Bone marrow (tissue), 2 donors: ENCODE measurements around the gene SLC12A7.

ENCODE experiments used
- DNase-seq, 2 donors: peaks; one replicate each; lab custom pipeline; 2025; lab: John Stamatoyannopoulos, UW

SLC12A7 gene

DNA sequence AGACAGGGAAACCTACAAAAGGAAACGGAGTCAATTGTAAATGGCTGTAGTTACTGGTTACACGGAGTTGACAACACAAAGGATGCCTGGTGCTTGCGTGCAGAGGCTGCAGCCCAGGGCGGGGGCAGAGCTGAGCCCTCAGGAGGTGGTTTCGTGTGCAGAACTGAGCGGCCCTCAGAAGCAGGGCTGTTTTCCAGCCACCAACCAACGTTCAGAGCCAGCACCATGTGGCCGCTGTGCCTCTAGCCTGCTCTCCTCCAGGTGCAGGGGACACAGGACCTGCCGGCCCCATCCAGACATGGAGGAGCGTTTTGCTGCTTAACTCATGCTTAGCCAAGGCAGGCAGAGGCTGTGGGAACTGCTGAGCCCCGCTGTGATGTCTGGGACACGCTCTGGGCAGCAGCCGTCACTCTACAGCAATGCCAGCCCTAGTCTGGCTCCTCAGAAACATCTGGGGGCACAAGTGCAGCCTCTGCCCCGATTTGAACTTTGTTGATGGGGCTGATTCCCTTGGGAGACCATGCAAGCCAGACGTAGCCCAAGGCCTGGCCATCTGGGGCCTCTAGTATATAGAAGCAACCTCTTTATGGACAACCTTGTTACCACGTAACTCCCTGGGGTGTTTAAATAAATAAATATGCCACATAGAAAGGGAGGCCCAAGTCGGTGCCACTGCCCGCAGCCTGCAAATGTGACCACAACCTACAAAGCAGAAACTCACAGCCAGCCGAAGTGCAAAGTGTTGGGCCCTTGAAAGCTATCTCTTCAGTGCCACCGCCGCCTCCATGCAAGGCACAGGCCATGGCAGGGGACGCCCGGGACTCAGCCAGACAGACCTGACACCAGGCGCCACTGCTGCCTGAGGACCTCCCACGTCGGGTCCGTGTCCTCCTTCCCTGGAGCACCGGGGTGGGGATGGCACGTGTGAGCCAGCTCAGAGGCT lies 61.2 kb downstream of the SLC12A7 start:
- DNase-seq, result no peak

DNA sequence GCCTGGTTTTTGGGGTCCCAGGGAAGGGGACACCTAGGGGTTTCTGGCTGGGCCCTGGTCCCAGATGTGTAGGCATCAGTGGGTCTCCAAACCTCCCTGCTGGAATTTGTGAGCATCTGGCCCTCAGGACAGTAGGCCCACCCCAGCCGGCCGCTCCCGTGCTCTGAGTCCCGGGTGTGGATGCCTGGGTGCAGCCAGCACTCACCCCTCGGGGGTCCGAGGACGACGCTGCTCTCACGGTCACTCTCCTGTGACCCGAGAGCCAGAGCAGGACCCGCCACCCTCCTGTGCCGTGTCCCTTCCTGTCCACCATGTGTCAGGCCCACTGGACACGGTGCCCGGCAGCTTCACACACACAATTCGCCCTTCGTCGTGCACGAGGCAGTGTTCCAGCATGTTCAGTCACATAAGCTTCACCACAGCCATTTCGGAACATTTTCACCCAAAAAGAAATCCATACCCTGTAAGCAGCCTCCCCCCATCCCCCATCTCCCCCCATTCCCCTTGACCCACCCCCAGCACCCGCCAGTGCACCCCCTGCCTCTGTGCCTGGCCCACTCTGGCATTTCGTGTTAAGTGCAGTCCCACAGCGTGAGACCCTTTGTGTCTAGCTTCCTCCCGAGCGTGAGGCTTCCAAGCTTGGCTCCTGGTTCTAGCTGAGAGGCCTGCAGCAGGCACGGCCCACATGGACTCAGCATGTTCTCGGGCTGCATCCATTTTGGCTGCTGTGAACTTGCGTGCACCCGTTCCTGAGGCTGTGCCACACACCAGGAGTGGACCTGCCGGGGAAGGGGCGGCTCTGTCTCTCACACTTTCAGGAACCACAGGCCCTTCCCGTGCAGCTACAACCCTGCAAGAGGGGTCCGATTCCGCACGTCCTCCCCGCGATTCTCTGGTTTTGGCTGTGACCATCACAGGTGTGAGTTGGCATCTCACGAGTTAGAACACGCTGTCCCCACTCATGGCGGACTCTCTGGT lies 62.7 kb downstream of the SLC12A7 start:
- no peak for DNase-seq

DNA sequence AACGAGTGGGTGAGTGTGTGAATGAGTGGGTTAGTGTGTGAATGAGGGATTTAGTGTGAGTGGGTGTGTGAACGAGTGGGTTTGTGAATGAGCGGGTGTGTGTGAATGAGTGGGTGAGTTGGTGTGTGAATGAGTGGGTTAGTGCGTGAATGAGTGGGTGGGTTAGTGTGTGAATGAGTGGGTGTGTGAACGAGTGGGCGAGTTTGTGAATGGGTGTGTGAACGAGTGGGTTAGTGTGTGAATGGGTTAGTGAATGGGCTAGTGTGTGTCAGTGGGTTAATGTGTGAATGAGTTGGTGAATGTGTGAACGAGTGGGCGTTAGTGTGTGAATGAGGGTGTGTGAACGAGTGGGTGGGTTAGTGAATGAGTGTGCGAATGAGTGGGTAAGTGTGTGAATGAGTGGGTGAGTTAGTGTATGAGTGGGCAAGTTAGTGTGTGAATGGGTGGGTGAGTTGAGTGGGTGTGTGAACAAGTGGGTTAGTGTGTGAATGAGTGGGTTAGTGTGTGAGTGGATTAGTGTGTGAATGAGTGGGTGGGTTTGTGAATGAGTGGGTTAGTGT lies 63.6 kb downstream of the SLC12A7 start:
- DNase-seq, result no peak

DNA sequence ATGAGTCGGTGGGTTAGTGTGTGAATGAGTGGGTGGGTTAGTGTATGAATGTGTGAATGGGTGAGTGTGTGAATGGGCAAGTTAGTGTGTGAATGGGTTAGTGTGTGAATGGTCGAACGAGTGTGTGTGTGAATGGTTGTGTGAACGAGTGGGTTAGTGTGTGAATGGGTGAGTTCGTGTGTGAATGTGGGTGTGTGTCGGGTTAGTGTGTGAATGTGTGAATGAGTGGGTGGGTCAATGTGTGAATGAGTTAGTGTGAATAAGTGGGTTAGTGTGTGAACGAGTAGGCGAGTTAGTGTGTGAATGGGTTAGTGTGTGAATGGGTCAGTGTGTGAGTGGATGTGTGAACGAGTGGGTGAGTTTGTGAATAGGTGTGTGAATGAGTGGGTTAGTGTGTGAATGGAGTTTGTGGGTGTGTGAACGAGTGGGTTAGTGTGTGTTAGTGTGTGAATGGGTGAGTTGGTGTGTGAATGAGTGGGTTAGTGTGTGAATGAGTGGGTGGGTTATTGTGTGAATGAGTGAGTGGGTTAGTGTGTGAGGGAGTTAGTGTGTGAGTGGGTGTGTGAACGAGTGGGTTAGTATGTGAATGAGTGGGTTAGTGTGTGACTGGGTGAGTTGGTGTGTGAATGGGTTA lies 64.4 kb downstream of the SLC12A7 start:
- DNase-seq, result no peak

DNA sequence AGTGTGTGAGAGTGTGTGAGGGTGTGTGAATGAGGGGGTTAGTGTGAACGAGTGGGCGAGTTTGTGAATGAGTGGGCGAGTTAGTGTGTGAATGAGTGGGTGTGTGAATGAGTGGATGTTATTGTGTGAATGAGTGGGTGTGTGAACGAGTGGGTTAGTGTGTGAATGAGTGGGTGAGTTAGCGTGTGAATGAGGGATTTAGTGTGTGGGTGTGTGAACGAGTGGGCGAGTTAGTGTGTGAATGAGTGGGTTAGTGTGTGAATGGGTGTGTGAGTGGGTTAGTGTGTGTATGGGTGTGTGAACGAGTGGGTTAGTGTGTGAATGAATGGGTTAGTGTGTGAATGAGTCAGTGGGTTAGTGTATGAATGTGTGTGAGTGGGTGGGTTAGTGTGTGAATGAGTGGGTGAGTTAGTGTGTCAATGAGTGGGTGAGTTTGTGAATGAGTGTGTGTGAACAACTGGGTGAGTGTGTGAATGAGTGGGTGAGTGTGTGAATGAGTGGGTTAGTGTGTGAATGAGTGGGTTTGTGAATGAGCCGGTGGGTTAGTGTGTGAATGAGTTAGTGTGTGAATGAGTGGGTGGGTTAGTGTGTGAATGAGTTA lies 65.8 kb downstream of the SLC12A7 start:
- DNase-seq, result no peak

DNA sequence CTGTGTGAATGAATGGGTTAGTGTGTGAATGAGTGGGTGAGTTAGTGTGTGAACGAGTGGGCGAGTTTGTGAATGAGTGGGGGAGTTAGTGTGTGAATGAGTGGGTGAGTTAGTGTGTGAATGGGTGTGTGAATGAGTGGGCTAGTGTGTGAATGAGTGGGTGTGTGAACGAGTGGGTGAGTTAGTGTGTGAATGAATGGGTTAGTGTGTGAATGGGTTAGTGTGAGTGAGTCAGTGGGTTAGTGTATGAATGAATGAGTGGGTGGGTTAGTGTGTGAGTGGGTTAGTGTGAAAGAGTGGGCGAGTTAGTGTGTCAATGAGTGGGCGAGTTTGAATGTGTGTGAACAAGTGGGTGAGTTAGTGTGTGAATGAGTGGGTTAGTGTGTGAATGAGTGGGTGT lies 67.7 kb downstream of the SLC12A7 start:
- no peak for DNase-seq

DNA sequence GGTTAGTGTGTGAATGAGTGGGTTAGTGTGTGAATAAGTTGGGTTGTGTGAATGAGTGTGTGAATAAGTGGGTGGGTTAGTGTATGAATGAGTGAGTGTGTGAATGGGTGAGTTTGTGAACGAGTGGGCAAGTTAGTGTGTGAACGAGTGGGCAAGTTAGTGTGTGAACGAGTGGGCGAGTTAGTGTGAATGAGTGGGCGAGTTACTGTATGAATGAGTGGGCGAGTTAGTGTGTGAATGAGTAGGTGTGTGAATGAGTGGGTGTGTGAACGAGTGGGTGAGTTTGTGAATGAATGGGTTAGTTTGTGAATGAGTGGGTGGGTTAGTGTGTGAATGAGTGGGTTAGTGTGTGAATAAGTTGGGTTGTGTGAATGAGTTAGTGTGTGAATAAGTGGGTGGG lies 68.5 kb downstream of the SLC12A7 start:
- DNase-seq, result no peak

DNA sequence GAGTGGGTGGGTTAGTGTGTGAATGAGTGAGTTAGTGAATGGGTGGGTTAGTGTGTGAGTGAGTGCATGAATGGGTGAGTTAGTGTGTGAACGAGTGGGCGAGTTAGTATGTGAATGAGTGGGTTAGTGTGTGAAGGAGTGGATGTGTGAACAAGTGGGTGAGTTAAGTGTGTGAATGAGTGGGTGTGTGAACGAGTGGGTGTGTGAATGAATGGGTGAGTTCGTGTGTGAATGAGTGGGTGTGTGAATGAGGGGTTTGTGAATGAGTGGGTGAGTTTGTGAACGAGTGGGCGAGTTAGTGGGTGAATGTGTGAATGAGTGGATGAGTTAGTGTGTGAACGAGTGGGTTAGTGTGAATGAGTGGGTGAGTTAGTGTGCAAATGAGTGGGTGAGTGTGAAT lies 69.2 kb downstream of the SLC12A7 start:
- no peak for DNase-seq

DNA sequence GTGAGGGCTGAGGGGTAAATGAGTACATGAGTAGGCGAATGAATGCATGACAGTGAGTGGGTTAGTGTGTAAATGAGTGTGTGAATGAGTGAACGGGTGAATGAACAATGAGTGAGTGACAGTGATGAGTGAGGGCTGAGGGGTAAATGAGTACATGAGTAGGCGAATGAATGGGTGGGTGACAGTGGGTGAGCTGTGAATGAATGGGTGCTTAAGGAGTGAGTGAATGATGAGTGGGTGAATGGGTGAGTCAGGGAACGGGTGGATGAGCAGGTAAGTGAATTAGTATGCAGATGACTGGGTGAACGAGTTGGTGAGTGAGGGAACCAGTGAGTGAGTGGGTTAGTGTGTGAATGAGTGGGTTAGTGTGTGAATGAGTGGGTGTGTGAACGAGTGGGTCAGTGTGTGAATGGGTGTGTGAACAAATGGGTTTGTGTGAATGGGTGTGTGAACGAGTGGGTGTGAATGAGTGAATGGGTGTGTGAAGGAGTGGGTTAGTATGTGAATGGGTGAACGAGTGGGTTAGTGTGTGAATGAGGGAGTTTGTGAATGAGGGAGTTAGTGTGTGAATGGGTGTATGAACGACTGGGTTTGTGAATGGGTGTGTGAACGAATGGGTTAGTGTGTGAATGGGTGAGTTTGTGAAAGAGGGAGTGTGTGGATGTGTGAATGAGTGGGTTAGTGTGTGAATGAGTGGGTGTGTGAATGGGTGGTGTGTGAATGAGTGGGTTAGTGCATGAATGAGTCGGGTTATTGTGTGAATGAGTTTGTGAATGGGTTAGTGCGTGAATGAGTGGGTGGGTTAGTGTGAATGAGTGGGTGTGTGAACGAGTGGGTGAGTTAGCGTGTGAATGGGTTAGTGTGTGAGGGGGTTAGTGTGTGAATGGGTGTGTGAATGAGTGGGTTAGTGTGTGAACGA lies 70.4 kb downstream of the SLC12A7 start:
- no peak for DNase-seq

DNA sequence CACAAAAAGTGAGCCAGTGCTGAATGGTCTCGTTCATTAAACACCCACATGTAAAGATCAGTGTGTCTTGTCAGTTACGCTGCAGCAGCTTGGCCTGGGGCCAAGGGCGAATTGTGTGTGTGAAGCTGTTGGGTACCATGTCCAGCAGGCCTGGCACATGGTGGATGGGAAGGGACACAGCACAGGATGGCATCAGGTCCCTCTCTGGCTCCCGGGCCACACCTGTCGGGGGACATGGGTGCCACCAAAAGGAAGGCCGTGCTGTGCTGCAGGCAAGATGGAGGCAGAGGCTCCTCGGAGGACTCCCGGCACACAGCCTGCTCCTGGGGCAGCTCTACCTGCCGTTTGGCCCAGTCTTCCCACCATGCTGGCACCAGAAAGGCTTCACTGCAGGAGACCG lies 71.3 kb downstream of the SLC12A7 start:
- DNase-seq, result no peak

DNA sequence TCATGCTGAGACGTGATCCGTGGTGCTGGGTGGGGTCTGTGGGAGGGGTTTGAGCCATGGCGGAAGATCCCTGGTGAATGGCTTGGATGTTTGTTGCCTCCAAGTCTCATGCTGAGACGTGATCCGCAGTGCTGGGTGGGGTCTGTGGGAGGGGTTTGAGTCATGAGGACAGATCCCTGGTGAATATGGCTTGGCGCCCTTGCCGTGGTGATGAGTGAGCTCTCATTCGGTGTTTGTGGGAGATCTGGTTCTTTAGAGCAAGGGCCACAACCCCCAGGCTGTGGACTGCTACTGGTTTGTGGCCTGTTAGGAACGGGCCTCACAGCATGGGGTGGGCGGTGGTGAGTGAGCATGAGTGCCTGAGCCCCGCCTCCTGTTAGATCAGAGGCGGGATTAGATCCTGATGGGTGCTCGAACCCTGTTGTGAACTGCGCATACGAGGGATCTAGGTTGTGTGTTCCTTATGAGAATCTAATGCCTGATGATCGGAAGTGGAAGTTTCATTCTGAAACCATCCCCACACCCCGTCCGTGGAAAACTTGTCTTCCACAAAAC lies 72.1 kb downstream of the SLC12A7 start:
- DNase-seq, result no peak

DNA sequence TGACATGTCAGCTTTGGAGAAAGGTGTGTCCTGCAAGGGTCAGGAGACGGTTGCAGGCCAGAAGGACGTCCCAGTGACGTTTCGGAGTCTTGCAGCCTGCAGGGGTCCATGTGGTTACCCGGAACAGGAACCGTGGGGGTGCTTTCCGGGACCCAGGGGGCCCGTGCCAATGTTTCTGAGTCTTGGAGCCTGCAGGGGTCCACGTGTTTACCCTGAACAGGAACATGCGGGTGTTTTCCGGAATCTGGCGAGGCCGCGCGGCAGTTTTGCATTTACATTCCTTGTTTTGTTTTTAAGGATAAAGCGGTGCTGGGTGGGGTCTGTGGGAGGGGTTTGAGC lies 72.7 kb downstream of the SLC12A7 start:
- no peak for DNase-seq

DNA sequence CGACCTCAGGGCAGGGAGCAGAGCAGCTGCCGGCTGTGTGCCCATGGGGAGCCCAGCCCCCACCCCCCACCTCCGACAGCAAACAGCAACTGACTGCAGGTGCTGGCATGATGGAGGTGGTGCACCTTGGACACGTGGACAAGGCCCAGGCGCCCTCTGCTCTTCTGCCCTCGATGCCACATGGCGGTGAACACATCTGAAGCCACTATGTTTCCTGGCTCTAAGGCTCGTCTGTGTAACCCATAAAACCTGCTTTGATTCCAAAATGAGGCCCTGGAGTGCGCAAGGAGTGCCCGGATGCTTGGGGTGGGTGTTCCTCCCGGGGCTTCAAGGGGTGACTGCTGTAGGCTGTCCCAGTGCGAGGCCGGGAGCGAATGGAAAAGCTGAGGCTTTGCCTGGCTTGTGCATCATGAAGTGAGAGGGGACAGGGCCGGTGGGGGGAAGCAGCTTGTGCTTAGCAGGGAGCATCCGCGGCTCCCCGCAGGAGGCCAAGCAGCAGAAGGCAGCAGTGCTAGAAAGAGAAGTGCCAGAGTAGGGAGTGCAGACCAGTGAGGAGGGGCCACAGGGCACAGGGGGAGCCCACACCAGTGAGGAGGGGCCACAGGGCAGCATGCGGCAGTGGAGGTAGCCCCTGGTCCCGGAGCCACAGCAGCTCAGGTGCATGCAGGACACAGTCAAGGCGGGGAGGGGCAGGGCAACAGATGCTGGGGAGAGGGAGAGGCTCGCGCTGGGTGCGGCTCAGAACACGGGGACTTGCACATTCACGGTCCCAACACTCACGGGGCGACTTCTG lies 73.2 kb downstream of the SLC12A7 start:
- no peak for DNase-seq

DNA sequence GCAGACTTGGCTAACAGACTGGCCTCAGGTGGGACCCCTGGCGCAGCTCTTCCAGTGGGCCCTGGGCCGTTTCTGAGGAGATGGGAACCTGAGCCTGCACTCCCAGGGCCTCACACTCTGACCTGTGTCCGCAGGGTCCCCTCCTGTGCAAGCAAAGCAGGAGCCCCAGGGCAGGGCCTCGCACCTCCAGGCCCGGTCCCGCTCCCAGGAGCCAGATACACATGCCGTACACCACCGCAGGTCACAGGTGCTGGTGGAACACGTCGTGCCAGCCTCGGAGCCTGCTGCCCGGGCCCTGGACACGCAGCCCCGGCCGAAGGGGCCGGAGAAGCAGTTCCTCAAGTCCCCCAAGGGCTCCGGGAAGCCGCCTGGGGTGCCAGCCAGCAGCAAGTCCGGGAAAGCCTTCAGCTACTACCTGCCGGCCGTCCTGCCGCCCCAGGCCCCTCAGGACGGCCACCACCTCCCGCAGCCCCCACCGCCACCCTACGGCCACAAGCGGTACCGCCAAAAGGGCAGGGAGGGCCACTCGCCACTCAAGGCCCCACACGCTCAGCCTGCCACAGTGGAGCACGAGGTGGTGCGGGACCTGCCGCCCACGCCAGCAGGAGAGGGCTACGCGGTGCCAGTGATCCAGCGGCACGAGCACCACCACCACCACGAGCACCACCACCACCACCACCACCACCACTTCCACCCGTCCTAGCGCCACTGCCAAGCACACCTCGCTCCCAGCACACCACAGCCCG lies 74.0 kb downstream of the SLC12A7 start:
- no peak for DNase-seq

DNA sequence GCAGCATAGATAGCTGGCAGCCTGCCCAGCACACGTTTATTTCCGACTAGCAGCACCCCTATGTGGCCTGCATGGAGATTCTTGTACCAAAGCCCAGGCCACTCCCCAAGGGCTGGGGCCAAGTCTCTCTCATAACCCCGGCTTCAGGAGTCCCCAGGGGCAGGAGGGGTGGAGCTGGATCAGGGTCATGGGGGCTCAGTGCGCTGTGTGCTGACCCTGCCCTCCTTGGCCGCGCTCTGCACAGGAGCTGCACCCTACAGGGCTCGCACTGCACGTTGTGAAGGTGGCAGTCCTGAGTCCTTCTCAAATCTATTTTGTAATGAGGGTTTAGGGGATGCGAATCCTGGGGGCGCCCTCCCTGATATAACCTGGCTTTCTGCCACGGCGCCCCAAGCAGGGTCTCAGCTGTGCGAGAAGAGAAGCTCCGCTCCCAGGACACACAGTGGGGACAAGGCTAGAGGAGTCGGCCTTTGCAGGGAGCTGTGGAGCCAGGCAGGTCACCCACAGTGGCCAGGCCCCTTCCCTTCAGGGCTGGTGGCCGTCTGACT lies 74.7 kb downstream of the SLC12A7 start:
- no peak for DNase-seq

DNA sequence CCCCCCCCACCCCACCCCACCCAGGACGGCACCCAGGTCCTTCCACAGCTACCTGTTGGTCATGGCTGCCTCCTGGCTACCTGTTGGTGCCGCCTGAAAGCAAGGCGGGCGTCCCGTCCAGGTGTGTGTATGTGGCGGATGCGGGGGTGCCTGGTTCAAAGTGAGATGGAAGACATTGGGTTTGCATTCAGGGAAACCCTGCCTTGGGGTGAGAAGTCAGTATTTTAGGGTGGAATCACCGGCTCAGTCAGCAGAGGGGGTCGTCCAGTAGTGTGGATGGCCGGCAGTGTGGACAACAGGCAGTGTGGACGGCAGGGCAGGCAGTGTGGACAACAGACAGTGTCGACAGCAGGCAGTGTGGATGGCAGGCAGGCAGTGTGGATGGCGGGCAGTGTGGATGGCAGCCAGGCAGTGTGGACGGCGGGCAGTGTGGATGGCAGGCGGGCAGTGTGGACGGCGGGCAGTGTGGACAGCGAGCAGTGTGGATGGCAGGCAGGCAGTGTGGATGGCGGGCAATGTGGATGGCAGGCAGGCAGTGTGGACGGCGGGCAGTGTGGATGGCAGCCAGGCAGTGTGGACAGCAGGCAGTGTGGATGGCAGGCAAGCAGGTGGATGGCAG lies 75.2 kb downstream of the SLC12A7 start:
- no peak for DNase-seq

DNA sequence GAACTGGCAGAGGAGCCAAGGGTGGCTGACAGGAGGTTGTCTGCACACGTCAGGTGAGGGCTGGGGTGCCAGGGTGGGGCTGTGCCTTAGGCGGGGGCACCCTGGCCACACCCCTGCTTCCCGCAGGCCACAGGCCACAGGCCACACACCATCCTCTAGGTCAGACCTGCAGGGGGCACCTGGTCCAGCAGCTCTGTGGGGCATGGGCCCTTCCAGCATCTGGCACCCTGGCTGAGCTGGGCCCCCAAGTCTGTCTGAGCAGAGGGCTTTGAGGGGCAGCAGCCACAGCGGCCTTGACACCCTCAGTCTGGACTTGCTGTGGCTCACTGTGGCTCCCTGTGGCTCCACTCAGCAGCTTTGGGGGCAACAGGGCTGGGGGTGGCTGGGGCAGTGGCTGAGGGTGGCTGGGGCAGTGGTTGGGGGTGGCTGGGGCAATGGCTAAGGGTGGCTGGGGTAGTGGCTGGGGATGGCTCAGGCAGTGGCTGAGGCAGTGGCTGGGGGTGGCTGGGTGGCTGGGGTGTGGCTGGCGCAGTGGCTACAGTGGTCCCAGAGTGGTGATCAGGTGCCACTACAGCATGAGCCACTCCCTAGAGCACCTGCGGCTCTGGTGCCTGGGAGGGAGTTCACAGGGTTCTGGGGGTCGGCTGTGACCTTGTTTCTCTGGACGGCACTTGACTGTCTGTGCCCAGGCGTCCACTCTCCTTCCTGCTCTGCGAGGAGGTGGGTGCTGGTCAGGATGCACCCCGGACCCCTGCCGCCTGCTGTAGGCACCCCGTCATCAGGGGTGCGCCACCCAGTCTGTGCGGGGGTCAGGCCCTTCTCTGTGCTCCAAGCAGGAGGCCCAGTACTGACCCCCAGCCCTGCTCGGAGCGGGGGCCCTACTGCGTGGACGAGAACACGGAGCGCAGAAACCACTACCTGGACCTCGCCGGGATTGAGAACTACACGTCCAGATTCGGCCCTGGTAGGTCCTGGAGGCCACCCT lies 76.2 kb downstream of the SLC12A7 start:
- DNase-seq, result no peak
